ENCODE data around the gene MAML3. TPM values are rescaled to one million over a fixed set of nuclear protein-coding genes. Genes with fewer than 3 reads are reported as not detected.

Gene MAML3
- total RNA-seq, 2 donors from 2014 or later: 29.2 to 32.2 TPM

- Histone ChIP-seq H3K27ac (ENCODE audit: low read depth, low read length) (no peak overlapping the region), H3K9me3 (ENCODE audit: control insufficient read depth, low read length) (no peaks in the 10 kb centered on the region)
- 85% methylated on average over 1 of the region's 1 CpG; no CpG with 5 or more reads in 1 of the 2 experiments for WGBS, 2 experiments (ENCODE audit: insufficient coverage in 1 of 2, insufficient read length in 1 of 2)
These were observed 307.2 kb downstream of the MAML3 start for GRCh38 chr4:139846766-139847165.

GRCh38 chr4:139845453-139846093 lies 308.4 kb downstream of the MAML3 start:
- DNase-seq: no peak
- Histone ChIP-seq H3K4me1 (ENCODE audit: control insufficient read depth, insufficient read depth, low read length) (peaks cover 37% of the 10 kb centered on the region), H3K36me3 (ENCODE audit: control insufficient read depth, insufficient read depth, low read length) (no peaks in the 10 kb centered on the region), H3K27ac (ENCODE audit: low read depth, low read length) (no peak overlapping the region), H3K27me3 (ENCODE audit: control insufficient read depth, insufficient read depth, low read length, poor library complexity, severe bottlenecking) (no peaks in the 10 kb centered on the region), H3K4me3 (ENCODE audit: low read length) (no peak overlapping the region), H3K9ac (ENCODE audit: extremely low read depth, low read length, poor library complexity, severe bottlenecking) (no peak overlapping the region), H3K9me3 (ENCODE audit: control insufficient read depth, low read length) (no peaks in the 10 kb centered on the region)
- WGBS, 2 experiments (ENCODE audit: insufficient coverage in 1 of 2, insufficient read length in 1 of 2): 88 to 100% methylated on average over 2 to 3 of the region's 3 CpGs
- TF ChIP-seq, protein P1, sequence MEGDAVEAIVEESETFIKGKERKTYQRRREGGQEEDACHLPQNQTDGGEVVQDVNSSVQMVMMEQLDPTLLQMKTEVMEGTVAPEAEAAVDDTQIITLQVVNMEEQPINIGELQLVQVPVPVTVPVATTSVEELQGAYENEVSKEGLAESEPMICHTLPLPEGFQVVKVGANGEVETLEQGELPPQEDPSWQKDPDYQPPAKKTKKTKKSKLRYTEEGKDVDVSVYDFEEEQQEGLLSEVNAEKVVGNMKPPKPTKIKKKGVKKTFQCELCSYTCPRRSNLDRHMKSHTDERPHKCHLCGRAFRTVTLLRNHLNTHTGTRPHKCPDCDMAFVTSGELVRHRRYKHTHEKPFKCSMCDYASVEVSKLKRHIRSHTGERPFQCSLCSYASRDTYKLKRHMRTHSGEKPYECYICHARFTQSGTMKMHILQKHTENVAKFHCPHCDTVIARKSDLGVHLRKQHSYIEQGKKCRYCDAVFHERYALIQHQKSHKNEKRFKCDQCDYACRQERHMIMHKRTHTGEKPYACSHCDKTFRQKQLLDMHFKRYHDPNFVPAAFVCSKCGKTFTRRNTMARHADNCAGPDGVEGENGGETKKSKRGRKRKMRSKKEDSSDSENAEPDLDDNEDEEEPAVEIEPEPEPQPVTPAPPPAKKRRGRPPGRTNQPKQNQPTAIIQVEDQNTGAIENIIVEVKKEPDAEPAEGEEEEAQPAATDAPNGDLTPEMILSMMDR (conservative IDR thresholded peaks at IDR 0.05): no peak
- Mint-ChIP-seq H3K9me3 (no peaks in the 10 kb centered on the region), H3K4me1 (peaks cover 53% of the 10 kb centered on the region), H3K4me3 (no peak overlapping the region), H3K36me3 (ENCODE audit: low read depth) (peaks cover 2% of the 10 kb centered on the region), H3K27me3 (ENCODE audit: insufficient read depth) (no peaks in the 10 kb centered on the region), H3K27ac (no peak overlapping the region)

More at GRCh38 chr4:139846766-139847165, 307.2 kb downstream of the MAML3 start:
- Histone ChIP-seq H3K4me1 (ENCODE audit: control insufficient read depth, insufficient read depth, low read length) (peaks cover 33% of the 10 kb centered on the region), H3K36me3 (ENCODE audit: control insufficient read depth, insufficient read depth, low read length) (peaks cover 3% of the 10 kb centered on the region), H3K4me3 (ENCODE audit: low read length) (no peak overlapping the region), H3K27me3 (ENCODE audit: control insufficient read depth, insufficient read depth, low read length, poor library complexity, severe bottlenecking) (no peaks in the 10 kb centered on the region), H3K9ac (ENCODE audit: extremely low read depth, low read length, poor library complexity, severe bottlenecking) (no peak overlapping the region)
- Mint-ChIP-seq H3K36me3 (ENCODE audit: low read depth) (peaks cover 2% of the 10 kb centered on the region), H3K4me3 (no peak overlapping the region), H3K27me3 (ENCODE audit: insufficient read depth) (no peaks in the 10 kb centered on the region), H3K27ac (no peak overlapping the region), H3K9me3 (no peaks in the 10 kb centered on the region), H3K4me1 (peaks cover 53% of the 10 kb centered on the region)
- DNase-seq: no peak
- TF ChIP-seq, protein P1 (conservative IDR thresholded peaks at IDR 0.05): no peak

DNA sequence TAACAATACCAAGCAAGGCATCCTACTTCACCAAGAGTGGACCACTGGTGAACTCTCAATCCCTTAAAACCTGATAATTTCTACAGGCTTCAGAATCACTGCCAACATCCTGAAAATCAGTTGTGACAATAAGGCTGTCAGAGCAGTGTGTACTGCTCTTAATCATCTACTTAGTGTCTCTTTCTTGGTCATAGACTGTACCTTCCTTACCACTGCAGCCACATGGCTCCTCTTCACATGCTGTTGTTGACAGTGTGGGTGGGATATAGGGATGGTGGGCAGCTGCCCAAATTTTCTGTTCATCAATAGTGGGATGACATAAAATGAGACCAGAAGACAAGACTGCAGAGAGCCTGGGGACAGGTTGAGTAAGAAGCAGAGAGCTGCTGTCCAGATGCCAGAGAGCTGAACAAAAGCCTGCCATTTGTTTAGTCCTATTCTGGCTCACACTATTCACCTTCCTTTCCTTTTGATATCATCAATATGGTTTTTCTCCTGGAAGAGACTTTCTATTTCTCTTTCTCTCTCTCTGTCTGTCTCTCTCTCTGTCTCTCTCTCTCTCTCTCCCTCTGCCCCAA lies 309.4 kb downstream of the MAML3 start:
- TF ChIP-seq, protein P1 (conservative IDR thresholded peaks at IDR 0.05): no peak
- Mint-ChIP-seq H3K4me1 (peaks cover 55% of the 10 kb centered on the region), H3K4me3 (no peak overlapping the region), H3K27ac (no peak overlapping the region), H3K27me3 (ENCODE audit: insufficient read depth) (no peaks in the 10 kb centered on the region), H3K9me3 (no peaks in the 10 kb centered on the region), H3K36me3 (ENCODE audit: low read depth) (peaks cover 3% of the 10 kb centered on the region)
- Histone ChIP-seq H3K27me3 (ENCODE audit: control insufficient read depth, insufficient read depth, low read length, poor library complexity, severe bottlenecking) (no peaks in the 10 kb centered on the region), H3K27ac (ENCODE audit: low read depth, low read length) (no peak overlapping the region), H3K4me1 (ENCODE audit: control insufficient read depth, insufficient read depth, low read length) (peaks cover 35% of the 10 kb centered on the region), H3K4me3 (ENCODE audit: low read length) (no peak overlapping the region), H3K9me3 (ENCODE audit: control insufficient read depth, low read length) (no peaks in the 10 kb centered on the region), H3K36me3 (ENCODE audit: control insufficient read depth, insufficient read depth, low read length) (peaks cover 5% of the 10 kb centered on the region), H3K9ac (ENCODE audit: extremely low read depth, low read length, poor library complexity, severe bottlenecking) (no peak overlapping the region)
- DNase-seq: no peak
